AG09309 (cell line): ENCODE measurements around the gene PSMG3.

ENCODE experiments used
- DNase-seq: peaks from one replicate; pipeline ENCODE4 v3.0.0-alpha.2; 2010; ENCODE audit warnings: low read depth
- H3K4me3 ChIP-seq: 2 replicates; pipeline ENCODE4 v1.5.1; 2011; ENCODE audit warnings: mild to moderate bottlenecking, low read depth, low read length, moderate library complexity; ENCODE audit not compliant: control insufficient read depth
- TF ChIP-seq, protein P1 (sequence below): IDR thresholded peaks from 2 replicates; pipeline ENCODE4 v1.5.1; 2011; ENCODE audit warnings: mild to moderate bottlenecking, low read depth, low read length, inconsistent platforms; ENCODE audit not compliant: insufficient read depth, control insufficient read depth; ENCODE audit errors: missing control alignments

PSMG3 gene

DNA sequence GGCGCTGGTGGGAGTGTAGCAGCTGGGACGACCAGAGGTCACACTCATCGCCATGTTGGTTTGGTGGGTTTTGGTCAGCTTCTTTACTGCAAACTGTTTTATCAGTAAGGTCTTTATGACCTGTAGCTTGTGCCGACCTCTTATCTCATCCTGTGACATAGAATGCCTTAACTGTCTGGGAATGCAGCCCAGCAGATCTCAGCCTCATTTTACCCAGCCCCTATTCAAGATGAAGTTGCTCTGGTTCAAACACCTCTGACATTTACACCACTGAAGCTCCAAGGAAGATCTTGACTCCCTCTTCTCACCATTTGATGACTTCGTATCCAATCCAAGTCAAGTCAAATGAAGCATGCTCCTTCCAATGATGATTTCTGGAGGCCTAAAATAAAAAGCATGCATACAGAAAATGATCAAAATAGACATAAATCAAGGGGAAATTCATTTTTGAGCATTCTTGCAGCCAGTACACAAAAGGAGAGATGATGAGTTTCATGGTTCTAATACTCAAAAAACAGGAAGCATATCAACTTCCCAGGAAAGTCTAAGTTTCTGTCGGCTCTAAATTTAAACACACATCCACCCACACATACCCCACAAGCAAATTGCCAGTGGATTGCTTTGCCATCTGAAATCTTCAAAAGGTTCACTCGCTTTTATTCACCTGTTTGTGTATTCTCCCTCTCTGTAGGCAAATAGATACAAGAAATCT, 2.4 kb upstream of the PSMG3 start:
- TF ChIP-seq, protein P1, sequence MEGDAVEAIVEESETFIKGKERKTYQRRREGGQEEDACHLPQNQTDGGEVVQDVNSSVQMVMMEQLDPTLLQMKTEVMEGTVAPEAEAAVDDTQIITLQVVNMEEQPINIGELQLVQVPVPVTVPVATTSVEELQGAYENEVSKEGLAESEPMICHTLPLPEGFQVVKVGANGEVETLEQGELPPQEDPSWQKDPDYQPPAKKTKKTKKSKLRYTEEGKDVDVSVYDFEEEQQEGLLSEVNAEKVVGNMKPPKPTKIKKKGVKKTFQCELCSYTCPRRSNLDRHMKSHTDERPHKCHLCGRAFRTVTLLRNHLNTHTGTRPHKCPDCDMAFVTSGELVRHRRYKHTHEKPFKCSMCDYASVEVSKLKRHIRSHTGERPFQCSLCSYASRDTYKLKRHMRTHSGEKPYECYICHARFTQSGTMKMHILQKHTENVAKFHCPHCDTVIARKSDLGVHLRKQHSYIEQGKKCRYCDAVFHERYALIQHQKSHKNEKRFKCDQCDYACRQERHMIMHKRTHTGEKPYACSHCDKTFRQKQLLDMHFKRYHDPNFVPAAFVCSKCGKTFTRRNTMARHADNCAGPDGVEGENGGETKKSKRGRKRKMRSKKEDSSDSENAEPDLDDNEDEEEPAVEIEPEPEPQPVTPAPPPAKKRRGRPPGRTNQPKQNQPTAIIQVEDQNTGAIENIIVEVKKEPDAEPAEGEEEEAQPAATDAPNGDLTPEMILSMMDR = no peak
- H3K4me3 ChIP-seq = no peak overlapping the region
- no peak for DNase-seq

DNA sequence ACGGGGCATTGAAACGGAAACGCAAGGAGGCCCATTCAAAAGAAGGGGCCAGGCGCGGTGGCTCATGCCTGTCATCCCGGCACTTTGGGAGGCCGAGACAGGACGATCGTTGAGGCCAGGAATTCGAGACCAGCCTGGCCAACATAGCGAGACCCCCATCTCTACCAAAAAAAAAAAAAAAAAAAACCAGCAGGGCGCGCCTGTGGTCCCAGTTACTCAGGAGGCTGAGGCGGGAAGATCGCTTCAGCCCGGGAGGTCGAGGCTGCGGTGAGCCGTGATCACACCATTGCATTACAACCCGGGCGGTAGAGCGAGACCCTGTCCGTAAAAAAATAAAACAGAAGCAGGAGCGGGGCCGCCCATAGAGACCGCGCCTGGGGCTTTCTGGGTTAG, 396 bp downstream of the PSMG3 start:
- TF ChIP-seq, protein P1 = no peak
- H3K4me3 ChIP-seq = peak overlapping the region; percentile 98
- DNase-seq = no peak

DNA sequence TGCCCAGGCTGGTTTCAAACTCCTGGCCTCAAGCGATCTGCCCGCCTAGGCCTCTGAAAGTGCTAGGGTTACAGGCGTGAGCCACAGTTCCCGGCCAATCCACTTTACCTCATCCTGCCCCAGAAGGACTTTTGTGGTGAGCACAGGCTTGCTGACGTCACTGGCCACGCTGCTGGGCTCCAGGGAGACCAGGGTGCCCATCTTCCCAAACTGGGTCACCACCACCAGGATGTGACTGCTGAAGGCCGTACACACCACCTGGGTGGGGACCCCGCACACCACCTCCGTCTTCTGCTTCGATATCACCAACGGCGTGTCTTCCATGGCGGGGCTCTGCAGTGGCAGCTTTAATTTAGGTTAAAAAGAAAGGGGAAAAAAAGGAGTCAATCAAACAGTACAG, 816 bp downstream of the PSMG3 start:
- TF ChIP-seq, protein P1 = no peak
- peak overlapping the region; percentile 98 for H3K4me3 ChIP-seq
- no peak for DNase-seq

DNA sequence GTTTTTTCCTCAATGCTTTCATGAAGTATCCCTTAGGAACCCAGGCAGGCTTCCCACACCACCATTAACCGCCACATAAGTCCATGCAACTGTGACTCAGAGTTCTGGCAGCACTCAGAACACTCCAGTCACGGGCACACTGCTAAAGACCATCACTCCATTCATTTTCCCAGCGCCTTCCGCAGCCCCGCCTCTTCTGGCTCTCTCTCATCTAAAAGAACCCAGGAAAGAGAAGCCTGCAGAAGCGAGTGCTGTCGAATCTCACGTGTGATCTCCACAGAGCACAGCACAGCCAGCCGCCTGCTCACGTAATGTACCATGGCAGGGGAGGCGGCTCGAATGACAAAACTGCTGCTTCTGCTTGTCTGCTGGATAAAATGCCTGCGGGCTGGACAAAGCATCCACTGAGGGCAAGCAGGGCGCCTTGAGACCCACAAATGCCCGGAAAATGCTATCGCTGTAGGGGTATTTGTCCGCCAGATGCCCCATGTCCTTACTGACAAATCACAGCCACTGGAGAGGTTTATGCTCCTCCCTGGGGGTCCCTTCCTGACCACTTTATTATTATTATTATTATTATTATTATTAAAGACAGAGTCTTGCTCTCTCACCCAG, 1.8 kb downstream of the PSMG3 start:
- TF ChIP-seq, protein P1 = no peak
- no peak overlapping the region for H3K4me3 ChIP-seq
- DNase-seq = no peak

DNA sequence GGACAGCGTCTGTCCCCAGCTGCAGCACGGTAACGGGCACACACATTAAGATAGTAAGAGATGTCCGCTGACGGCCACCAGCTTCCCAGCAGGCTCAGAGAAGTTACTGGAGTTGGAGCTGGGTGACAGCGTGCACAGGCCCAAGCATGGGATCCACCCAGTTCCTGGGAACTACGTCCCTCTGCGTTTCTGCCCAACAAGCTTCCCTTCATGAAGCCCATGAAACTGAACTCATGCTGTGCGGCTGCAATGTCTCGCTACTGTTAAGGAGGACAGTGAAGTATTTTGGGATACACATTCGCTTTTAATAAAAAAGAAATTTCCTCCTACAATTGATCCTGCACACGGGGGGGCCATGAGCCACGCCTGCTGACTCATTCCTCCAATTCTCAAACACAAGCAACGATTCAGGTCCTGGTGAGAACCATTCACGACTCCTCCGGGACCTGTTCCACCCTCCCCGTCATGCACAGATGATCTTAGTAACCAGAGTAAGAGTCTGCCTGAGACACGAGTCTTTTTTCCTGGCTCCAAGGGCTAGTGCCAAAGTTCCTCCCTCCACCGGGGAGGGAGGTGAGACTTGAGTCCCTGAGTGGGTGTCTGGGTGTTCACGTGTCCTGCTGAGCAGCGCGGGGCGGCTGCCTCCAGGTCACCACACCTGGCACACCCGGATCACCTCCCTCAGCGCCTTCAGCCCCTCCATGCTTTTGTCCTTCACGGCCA, 2.6 kb downstream of the PSMG3 start:
- TF ChIP-seq, protein P1 = no peak
- peak overlapping the region; percentile 3; the same call in 1 of the 2 replicates for H3K4me3 ChIP-seq
- DNase-seq = no peak

DNA sequence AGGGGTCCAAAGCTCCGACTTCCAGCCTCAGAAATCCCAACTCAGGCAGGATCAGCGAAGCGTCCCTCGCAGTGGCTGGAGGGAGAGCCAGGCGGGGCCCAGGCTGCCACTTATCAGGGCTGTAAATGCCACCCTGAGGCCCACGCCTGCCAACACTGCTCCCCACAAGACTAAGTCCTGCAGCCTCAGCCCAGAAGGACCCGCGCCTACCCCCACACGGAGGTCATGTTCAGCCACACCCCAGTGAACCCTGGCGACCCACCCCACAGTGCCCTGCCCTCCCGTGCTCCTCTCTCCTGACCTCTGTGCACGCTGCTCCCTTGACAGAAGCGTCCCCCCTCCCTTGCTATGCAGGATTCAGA, 3.2 kb downstream of the PSMG3 start:
- H3K4me3 ChIP-seq = no peak overlapping the region
- TF ChIP-seq, protein P1 = no peak
- DNase-seq = no peak
